Measurements from ENCODE around the gene IL18R1. TPM values are rescaled to one million over a fixed set of nuclear protein-coding genes. Genes with fewer than 3 reads are reported as not detected.
A peak's percentile ranks its signal among the peaks of the same experiment; 100 is the strongest.

The IL18R1 gene
- total RNA-seq, 6 donors from 2014 or later = 9.4 to 46.9 (median 34.8) TPM

GRCh38 chr2:102376052-102376591, 20.5 kb downstream of the IL18R1 start:
- WGBS, 2 donors = 79 to 86% methylated on average over 1 of the region's 1 CpG
- H3K27ac ChIP-seq = no peak overlapping the region
- no peak overlapping the region for H3K4me3 ChIP-seq
- no peaks in the 10 kb centered on the region for H3K27me3 ChIP-seq
- TF ChIP-seq POLR2A (IDR thresholded peaks at IDR 0.05) (no peak), EP300 (IDR thresholded peaks at IDR 0.05) (no peak), POLR2AphosphoS5 (IDR thresholded peaks at IDR 0.05) (no peak)
- TF ChIP-seq, protein P1, sequence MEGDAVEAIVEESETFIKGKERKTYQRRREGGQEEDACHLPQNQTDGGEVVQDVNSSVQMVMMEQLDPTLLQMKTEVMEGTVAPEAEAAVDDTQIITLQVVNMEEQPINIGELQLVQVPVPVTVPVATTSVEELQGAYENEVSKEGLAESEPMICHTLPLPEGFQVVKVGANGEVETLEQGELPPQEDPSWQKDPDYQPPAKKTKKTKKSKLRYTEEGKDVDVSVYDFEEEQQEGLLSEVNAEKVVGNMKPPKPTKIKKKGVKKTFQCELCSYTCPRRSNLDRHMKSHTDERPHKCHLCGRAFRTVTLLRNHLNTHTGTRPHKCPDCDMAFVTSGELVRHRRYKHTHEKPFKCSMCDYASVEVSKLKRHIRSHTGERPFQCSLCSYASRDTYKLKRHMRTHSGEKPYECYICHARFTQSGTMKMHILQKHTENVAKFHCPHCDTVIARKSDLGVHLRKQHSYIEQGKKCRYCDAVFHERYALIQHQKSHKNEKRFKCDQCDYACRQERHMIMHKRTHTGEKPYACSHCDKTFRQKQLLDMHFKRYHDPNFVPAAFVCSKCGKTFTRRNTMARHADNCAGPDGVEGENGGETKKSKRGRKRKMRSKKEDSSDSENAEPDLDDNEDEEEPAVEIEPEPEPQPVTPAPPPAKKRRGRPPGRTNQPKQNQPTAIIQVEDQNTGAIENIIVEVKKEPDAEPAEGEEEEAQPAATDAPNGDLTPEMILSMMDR (IDR thresholded peaks at IDR 0.05) = no peak
- no peak for DNase-seq
- peaks cover 0 to 40% (median 3%) of the 10 kb centered on the region in 4 donors for H3K36me3 ChIP-seq
- no peaks in the 10 kb centered on the region for H3K9me3 ChIP-seq
- no peaks in the 10 kb centered on the region for H3K4me1 ChIP-seq
- no peak for ATAC-seq (ENCODE audit: low FRiP score in 2 of 2)

- no peak for DNase-seq
- H3K9me3 ChIP-seq = peaks cover 3 to 20% (median 10%) of the 10 kb centered on the region in 4 donors
- no peaks in the 10 kb centered on the region for H3K4me1 ChIP-seq
- peaks cover 0 to 75% (median 4%) of the 10 kb centered on the region in 4 donors for H3K36me3 ChIP-seq
- no peaks in the 10 kb centered on the region for H3K27me3 ChIP-seq
- ATAC-seq (ENCODE audit: low FRiP score in 2 of 2) = no peak
- no peak overlapping the region for H3K4me3 ChIP-seq
- TF ChIP-seq EP300 (IDR thresholded peaks at IDR 0.05) = no peak
- no peak for TF ChIP-seq POLR2A (IDR thresholded peaks at IDR 0.05)
- TF ChIP-seq POLR2AphosphoS5 (IDR thresholded peaks at IDR 0.05) = no peak
- TF ChIP-seq, protein P1 (IDR thresholded peaks at IDR 0.05) = no peak
- H3K27ac ChIP-seq = no peak overlapping the region
Measured at GRCh38 chr2:102383722-102384121, 28.1 kb downstream of the IL18R1 start.

DNA sequence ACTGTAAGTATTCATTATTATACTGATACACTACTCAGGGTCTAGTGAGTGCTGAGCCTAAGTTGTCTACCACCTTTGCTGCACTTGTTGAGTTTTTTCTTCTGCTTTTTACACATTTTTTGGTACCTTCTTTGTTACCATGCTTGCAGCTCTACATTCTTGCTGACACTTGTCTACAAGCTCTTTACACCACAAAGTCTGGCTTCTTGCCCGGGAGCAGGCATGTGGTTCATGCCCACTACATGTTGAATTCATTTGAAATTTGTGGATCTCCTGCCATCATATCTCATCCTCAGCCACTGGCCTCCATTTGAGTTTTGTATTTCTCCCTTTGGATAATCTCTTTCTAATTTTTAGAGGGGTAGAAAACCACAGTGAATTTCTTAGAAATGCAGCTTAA, 29.9 kb downstream of the IL18R1 start:
- Histone ChIP-seq H3K4me1 (no peaks in the 10 kb centered on the region), H3K4me3 (no peak overlapping the region), H3K9me3 (peaks cover 3 to 20% (median 10%) of the 10 kb centered on the region in 4 donors), H3K27me3 (no peaks in the 10 kb centered on the region), H3K27ac (no peak overlapping the region), H3K36me3 (peaks cover 0 to 82% (median 4%) of the 10 kb centered on the region in 4 donors)
- 60 to 73% methylated on average over 1 of the region's 1 CpG for WGBS, 2 donors
- DNase-seq (peak in 1 of 2 donors; percentile 40), ATAC-seq (ENCODE audit: low FRiP score in 2 of 2) (no peak)
- no peak for TF ChIP-seq POLR2AphosphoS5 (IDR thresholded peaks at IDR 0.05)
- TF ChIP-seq EP300 (IDR thresholded peaks at IDR 0.05) = no peak
- TF ChIP-seq, protein P1 (IDR thresholded peaks at IDR 0.05) = no peak
- no peak for TF ChIP-seq POLR2A (IDR thresholded peaks at IDR 0.05)

DNA sequence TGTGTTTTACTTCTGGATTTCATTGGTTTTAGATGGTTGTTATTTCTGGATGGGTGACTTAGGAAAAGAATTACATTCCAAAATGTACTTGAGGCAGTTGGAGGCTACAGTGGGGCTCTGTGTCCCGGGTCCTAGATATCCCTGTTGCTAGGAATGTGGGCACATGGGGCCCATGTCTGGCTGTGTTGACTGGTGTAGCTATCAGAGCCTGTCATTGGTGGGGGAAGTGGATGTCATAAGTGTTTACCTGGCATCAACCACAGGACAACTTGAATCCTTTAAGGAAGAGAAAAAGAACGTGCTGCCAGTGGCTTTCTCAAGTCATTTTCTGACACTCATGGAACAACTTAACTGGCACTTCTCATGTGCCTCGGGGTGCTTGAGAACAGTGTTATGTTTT, 30.4 kb downstream of the IL18R1 start:
- Histone ChIP-seq H3K36me3 (peaks cover 0 to 78% (median 4%) of the 10 kb centered on the region in 4 donors), H3K27ac (no peak overlapping the region), H3K9me3 (peaks cover 3 to 20% (median 10%) of the 10 kb centered on the region in 4 donors), H3K4me3 (no peak overlapping the region), H3K27me3 (no peaks in the 10 kb centered on the region), H3K4me1 (no peaks in the 10 kb centered on the region)
- no peak for DNase-seq
- WGBS, 2 donors = 71 to 78% methylated on average over 3 of the region's 3 CpGs
- ATAC-seq (ENCODE audit: low FRiP score in 2 of 2) = peak in 1 of 2 donors; percentile 76
- TF ChIP-seq, protein P1 (IDR thresholded peaks at IDR 0.05) = no peak
- TF ChIP-seq EP300 (IDR thresholded peaks at IDR 0.05) = no peak
- no peak for TF ChIP-seq POLR2A (IDR thresholded peaks at IDR 0.05)
- TF ChIP-seq POLR2AphosphoS5 (IDR thresholded peaks at IDR 0.05) = no peak
